ENCODE results near the gene ABHD16A.

DNA sequence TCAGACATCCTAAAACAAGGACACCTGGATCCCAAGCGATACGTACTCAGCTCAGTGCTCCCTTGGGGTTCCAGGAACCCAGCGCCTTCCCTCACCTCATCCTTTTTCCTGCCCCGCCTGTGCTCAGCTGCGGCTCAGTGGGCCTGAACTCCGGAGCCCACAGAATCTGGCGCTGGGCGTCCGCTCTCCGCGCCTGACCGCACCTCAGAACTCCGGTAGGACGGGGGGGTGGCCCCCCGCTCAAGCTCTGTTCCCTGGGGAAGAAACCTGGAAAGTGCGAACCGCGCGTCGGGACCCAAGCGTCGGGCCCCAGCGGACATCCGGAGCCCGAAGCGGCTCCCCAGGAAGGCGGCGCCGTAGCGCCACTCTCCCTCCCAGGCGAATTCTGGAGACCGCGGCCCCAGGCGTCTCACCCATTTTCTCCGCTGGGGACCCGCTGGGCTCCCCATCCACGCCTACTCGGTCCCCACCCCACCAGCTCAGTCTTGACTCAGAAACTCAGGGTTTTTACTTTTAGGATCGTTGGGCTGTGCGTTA, 21.9 kb downstream of the ABHD16A start:
- TF ChIP-seq, protein P1, sequence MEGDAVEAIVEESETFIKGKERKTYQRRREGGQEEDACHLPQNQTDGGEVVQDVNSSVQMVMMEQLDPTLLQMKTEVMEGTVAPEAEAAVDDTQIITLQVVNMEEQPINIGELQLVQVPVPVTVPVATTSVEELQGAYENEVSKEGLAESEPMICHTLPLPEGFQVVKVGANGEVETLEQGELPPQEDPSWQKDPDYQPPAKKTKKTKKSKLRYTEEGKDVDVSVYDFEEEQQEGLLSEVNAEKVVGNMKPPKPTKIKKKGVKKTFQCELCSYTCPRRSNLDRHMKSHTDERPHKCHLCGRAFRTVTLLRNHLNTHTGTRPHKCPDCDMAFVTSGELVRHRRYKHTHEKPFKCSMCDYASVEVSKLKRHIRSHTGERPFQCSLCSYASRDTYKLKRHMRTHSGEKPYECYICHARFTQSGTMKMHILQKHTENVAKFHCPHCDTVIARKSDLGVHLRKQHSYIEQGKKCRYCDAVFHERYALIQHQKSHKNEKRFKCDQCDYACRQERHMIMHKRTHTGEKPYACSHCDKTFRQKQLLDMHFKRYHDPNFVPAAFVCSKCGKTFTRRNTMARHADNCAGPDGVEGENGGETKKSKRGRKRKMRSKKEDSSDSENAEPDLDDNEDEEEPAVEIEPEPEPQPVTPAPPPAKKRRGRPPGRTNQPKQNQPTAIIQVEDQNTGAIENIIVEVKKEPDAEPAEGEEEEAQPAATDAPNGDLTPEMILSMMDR (conservative IDR thresholded peaks at IDR 0.05) = no peak
- TF ChIP-seq ZFX (IDR thresholded peaks at IDR 0.05) = no peak
